MCF 10A (cell line): ENCODE measurements around the gene C5orf15. TPM values are rescaled to one million over a fixed set of nuclear protein-coding genes. Genes with fewer than 3 reads are reported as not detected.
A peak's percentile ranks its signal among the peaks of the same experiment; 100 is the strongest.

Experiments
- BruUV-seq: library from RNA; stranded (reverse); fragments of 400-500 nt; replicated peaks from 2 replicates; lab custom pipeline; 2021; lab: Mats Ljungman, UMichigan
- CTCF ChIA-PET: fragments of 300-600 bp; sonication (Branson Sonifier 250); formaldehyde crosslinking; extraction: SDS; loops from one replicate; lab custom pipeline; 2021; ENCODE audit warnings: antibody characterized with exemption, inconsistent platforms; lab: Yijun Ruan, JAX
- POLR2A ChIA-PET: fragments of 300-600, 350-650 bp; sonication (Branson Sonifier 250); formaldehyde crosslinking; extraction: SDS; loops from one replicate; lab custom pipeline; 2020; ENCODE audit warnings: antibody characterized with exemption, inconsistent platforms; lab: Yijun Ruan, JAX
- DNase-seq: peaks from one replicate; pipeline ENCODE4 v3.0.0-alpha.2; 2018; ENCODE audit not compliant: unreplicated experiment
- H3K27ac Mint-ChIP-seq: one replicate; pipeline ENCODE4 v1.8.0; 2022; ENCODE audit warnings: mild to moderate bottlenecking, low read depth, mixed read lengths; ENCODE audit not compliant: unreplicated experiment
- H3K27me3 Mint-ChIP-seq: one replicate; pipeline ENCODE4 v1.8.0; 2022; ENCODE audit warnings: mixed read lengths; ENCODE audit not compliant: insufficient read depth, unreplicated experiment
- H3K36me3 Mint-ChIP-seq: one replicate; pipeline ENCODE4 v1.8.0; 2022; ENCODE audit warnings: mild to moderate bottlenecking, moderate library complexity, mixed read lengths; ENCODE audit not compliant: insufficient read depth, unreplicated experiment
- H3K4me1 Mint-ChIP-seq: one replicate; pipeline ENCODE4 v1.8.0; 2022; ENCODE audit warnings: mixed read lengths; ENCODE audit not compliant: insufficient read depth, unreplicated experiment
- H3K4me3 Mint-ChIP-seq: one replicate; pipeline ENCODE4 v1.8.0; 2022; ENCODE audit warnings: mild to moderate bottlenecking, moderate library complexity, mixed read lengths; ENCODE audit not compliant: unreplicated experiment
- H3K9me3 Mint-ChIP-seq: one replicate; pipeline ENCODE4 v1.8.0; 2022; ENCODE audit warnings: mixed read lengths; ENCODE audit not compliant: unreplicated experiment
- CTCF ChIP-seq: fragments of 200-600 bp; IDR thresholded peaks from one replicate; pipeline ENCODE4 v1.8.0; 2022; ENCODE audit warnings: antibody characterized with exemption, mild to moderate bottlenecking; ENCODE audit not compliant: unreplicated experiment
- intact Hi-C: fragments of 100-400 bp; cut with micrococcal nuclease; formaldehyde crosslinking; loops from 2 replicates; pipeline ENCODE4 v1.14.1; 2022
- total RNA-seq: library from RNA; stranded (reverse); gene quantifications from 2 replicates; pipeline ENCODE4 v1.2.3, GENCODE V29; 2022

Gene C5orf15
- total RNA-seq, 1 experiment from 2014 or later = 35.1 TPM

GRCh38 chr5:133948721-133949120 lies 19.7 kb downstream of the C5orf15 start:
- no peak for TF ChIP-seq CTCF
- DNase-seq = no peak
- Mint-ChIP-seq H3K36me3 (peaks cover 3% of the 10 kb centered on the region), H3K27ac (no peak overlapping the region), H3K27me3 (no peaks in the 10 kb centered on the region), H3K4me1 (no peaks in the 10 kb centered on the region), H3K9me3 (no peaks in the 10 kb centered on the region), H3K4me3 (no peak overlapping the region)
- CTCF ChIA-PET = interaction anchor here (0.6 kb wide), 1 partner anchor 175 kb away, joined by 3 read pairs; no protein-coding TSS in a partner anchor
- no TSS peak for BruUV-seq
- POLR2A ChIA-PET = interaction anchor here (0.8 to 1.6 kb wide), 3 partner anchors 13 to 1079 kb away, joined by 3 to 6 read pairs (median 3); no protein-coding TSS in a partner anchor
- intact Hi-C loops = no loop called here

- intact Hi-C loops = no loop called here
- TF ChIP-seq CTCF = no peak
- Mint-ChIP-seq H3K36me3 (no peaks in the 10 kb centered on the region), H3K27me3 (no peaks in the 10 kb centered on the region), H3K4me1 (no peaks in the 10 kb centered on the region), H3K4me3 (no peak overlapping the region), H3K9me3 (no peaks in the 10 kb centered on the region), H3K27ac (no peak overlapping the region)
- no peak for DNase-seq
- POLR2A ChIA-PET = no interaction called here
- CTCF ChIA-PET = interaction anchor here (1.0 kb wide), 1 partner anchor 12 kb away, joined by 3 read pairs; no protein-coding TSS in a partner anchor
- no TSS peak for BruUV-seq
Observed at GRCh38 chr5:133947431-133947841, 21.0 kb downstream of the C5orf15 start.

- no peak for TF ChIP-seq CTCF
- POLR2A ChIA-PET = interaction anchor here (0.7 kb wide), 1 partner anchor 835 kb away, joined by 3 read pairs; no protein-coding TSS in a partner anchor
- CTCF ChIA-PET = interaction anchor here (1.0 to 1.5 kb wide), 2 partner anchors 35 to 489 kb away, joined by 3 read pairs; no protein-coding TSS in a partner anchor
- no peak overlapping the region for H3K27ac Mint-ChIP-seq
- BruUV-seq = no TSS peak
- no peaks in the 10 kb centered on the region for H3K36me3 Mint-ChIP-seq
- no peak overlapping the region for H3K4me3 Mint-ChIP-seq
- H3K4me1 Mint-ChIP-seq = no peaks in the 10 kb centered on the region
- H3K27me3 Mint-ChIP-seq = no peaks in the 10 kb centered on the region
- intact Hi-C loops = no loop called here
- no peak for DNase-seq
- no peaks in the 10 kb centered on the region for H3K9me3 Mint-ChIP-seq
Observed at GRCh38 chr5:133945568-133945967, 22.9 kb downstream of the C5orf15 start.

GRCh38 chr5:133944263-133945185 lies 23.9 kb downstream of the C5orf15 start:
- intact Hi-C loops = loop anchor here (1.0 kb wide), 3 partner anchors 391 to 833 kb away; no protein-coding TSS in a partner anchor
- BruUV-seq = no TSS peak
- ChIA-PET POLR2A (interaction anchor here (0.7 kb wide), 2 partner anchors 703 to 834 kb away, joined by 3 read pairs; no protein-coding TSS in a partner anchor), CTCF (interaction anchor here (0.5 to 1.5 kb wide), 7 partner anchors 36 to 1061 kb away, joined by 3 to 4 read pairs (median 3); no protein-coding TSS in a partner anchor)
- peak; percentile 80 for DNase-seq
- Mint-ChIP-seq H3K4me1 (no peaks in the 10 kb centered on the region), H3K27ac (no peak overlapping the region), H3K27me3 (no peaks in the 10 kb centered on the region), H3K9me3 (no peaks in the 10 kb centered on the region), H3K36me3 (no peaks in the 10 kb centered on the region), H3K4me3 (no peak overlapping the region)
- peak; percentile 61 for TF ChIP-seq CTCF
